ENCODE measurements around the gene COL4A3. TPM values are rescaled to one million over a fixed set of nuclear protein-coding genes. Genes with fewer than 3 reads are reported as not detected.

Gene COL4A3
- total and polyA plus RNA-seq, 2 donors (not counting 3 experiments of a cell fraction or from before 2014, with no cell fraction given) = not detected

DNA sequence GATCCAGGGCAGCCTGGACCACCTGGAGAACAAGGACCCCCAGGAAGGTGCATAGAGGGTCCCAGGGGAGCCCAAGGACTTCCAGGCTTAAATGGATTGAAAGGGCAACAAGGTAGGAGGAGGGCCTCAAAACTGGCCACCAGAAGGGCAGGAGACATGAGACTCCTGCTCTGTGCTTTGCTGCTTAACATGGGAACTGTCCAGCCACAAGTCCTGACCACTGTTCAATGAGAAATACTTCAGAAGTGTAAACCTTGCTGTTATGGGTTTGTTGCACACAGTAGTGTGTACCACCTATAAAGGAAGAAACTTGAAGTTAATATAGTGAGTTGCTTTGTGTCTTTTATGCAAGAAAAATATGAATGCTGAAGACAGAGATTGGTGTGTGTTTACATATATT lies 116.5 kb downstream of the COL4A3 start:
- DNase-seq (ENCODE audit: low read depth, low spot score) (no peak), FAIRE-seq (no peak)
- dilution Hi-C loops (cut with MboI; ENCODE audit: extremely low pct_ligation_motif_present, low sequenced_read_pairs) = no loop called here
- H3K4me3 ChIP-seq (replicated peaks in 1 of 3; ENCODE audit: insufficient read depth in 1 of 3, low read depth in 1 of 3, low read length in 3 of 3) = no peak overlapping the region
- intact Hi-C loops (cut with micrococcal nuclease) = no loop called here
- H3K27me3 ChIP-seq (ENCODE audit: control insufficient read depth in 2 of 2, insufficient read depth in 2 of 2, low read length in 2 of 2) = no peaks in the 10 kb centered on the region
- no peaks in the 10 kb centered on the region for H3K4me1 ChIP-seq (ENCODE audit: control insufficient read depth, extremely low read depth, insufficient read depth, low read length)
- H3K4me2 ChIP-seq (ENCODE audit: insufficient read depth, low read length) = no peak overlapping the region
- H3K36me3 ChIP-seq (ENCODE audit: control insufficient read depth in 2 of 2, extremely low read depth in 1 of 2, insufficient read depth in 2 of 2, low read length in 2 of 2) = no peaks in the 10 kb centered on the region
- no peaks in the 10 kb centered on the region for H3K9me3 ChIP-seq (replicated peaks; ENCODE audit: control insufficient read depth, insufficient read depth, low read length)
- H2AFZ ChIP-seq (ENCODE audit: low read depth, low read length) = no peak overlapping the region
- no peak overlapping the region for H3K27ac ChIP-seq (ENCODE audit: insufficient read depth, low read depth, low read length)
- no peaks in the 10 kb centered on the region for H4K20me1 ChIP-seq (replicated peaks; ENCODE audit: control insufficient read depth, extremely low read depth, insufficient read depth, low read length)
- no peak overlapping the region for H3K9ac ChIP-seq (replicated peaks; ENCODE audit: extremely low read depth, insufficient read depth, low read length)
- TF ChIP-seq POLR2AphosphoS5 (IDR thresholded peaks at IDR 0.05; ENCODE audit: insufficient read depth, low read depth, low read length) (no peak), EZH2 (IDR thresholded peaks at IDR 0.05; ENCODE audit: borderline replicate concordance, low read depth, low read length, severe bottlenecking) (no peak), POLR2A (IDR thresholded peaks at IDR 0.05; ENCODE audit: low read depth, low read length) (no peak), GATA2 (IDR thresholded peaks at IDR 0.05; ENCODE audit: insufficient read depth, insufficient read length, low read depth, low read length) (no peak), MYC (IDR thresholded peaks at IDR 0.05; ENCODE audit: low read depth, low read length) (no peak), JUN (IDR thresholded peaks at IDR 0.05; ENCODE audit: borderline replicate concordance, insufficient read depth, insufficient read length, low read depth) (no peak), FOS (IDR thresholded peaks at IDR 0.05; ENCODE audit: borderline replicate concordance, insufficient read depth, low read length) (no peak)
- TF ChIP-seq, protein P1, sequence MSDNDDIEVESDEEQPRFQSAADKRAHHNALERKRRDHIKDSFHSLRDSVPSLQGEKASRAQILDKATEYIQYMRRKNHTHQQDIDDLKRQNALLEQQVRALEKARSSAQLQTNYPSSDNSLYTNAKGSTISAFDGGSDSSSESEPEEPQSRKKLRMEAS (IDR thresholded peaks at IDR 0.05; ENCODE audit: insufficient read depth, insufficient read length) = no peak
- TF ChIP-seq, protein P2, sequence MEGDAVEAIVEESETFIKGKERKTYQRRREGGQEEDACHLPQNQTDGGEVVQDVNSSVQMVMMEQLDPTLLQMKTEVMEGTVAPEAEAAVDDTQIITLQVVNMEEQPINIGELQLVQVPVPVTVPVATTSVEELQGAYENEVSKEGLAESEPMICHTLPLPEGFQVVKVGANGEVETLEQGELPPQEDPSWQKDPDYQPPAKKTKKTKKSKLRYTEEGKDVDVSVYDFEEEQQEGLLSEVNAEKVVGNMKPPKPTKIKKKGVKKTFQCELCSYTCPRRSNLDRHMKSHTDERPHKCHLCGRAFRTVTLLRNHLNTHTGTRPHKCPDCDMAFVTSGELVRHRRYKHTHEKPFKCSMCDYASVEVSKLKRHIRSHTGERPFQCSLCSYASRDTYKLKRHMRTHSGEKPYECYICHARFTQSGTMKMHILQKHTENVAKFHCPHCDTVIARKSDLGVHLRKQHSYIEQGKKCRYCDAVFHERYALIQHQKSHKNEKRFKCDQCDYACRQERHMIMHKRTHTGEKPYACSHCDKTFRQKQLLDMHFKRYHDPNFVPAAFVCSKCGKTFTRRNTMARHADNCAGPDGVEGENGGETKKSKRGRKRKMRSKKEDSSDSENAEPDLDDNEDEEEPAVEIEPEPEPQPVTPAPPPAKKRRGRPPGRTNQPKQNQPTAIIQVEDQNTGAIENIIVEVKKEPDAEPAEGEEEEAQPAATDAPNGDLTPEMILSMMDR (IDR thresholded peaks at IDR 0.05; ENCODE audit: extremely low read depth in 1 of 2, insufficient read depth in 1 of 2, low read depth in 1 of 2, low read length in 2 of 2) = no peak
- BruUV-seq (replicated peaks) = no TSS peak
- ChIA-PET POLR2A (no interaction called here), CTCF (no interaction called here)
- H3K9me1 ChIP-seq (replicated peaks; ENCODE audit: control insufficient read depth, extremely low read depth, insufficient read depth, low read length) = no peaks in the 10 kb centered on the region
- no peaks in the 10 kb centered on the region for H3K79me2 ChIP-seq (ENCODE audit: control insufficient read depth, insufficient read depth, low read length)
